ENCODE results near the gene NSG2. TPM values are rescaled to one million over a fixed set of nuclear protein-coding genes. Genes with fewer than 3 reads are reported as not detected.

The NSG2 gene
- total RNA-seq, 4 donors from 2014 or later = not detected

DNA sequence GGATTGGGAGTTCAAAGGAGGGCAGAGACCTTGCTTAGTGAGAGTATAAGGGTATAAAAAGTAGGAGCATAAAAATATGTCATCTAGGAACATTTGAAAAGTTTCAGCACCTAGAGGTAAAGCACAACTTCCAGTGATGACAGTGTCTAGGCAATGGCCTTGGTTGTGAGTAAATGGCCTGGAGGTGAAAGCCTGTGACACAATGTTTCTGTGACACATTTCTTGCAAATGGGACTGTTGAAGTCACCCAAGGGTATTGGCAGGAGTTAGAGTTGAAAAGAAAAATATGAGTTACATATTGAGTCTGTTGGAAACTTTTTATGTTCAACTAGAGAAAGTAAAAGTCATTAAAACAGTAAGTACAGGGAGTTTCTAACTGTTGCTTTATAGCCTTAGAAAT lies 41.7 kb upstream of the NSG2 start:
- TF ChIP-seq POLR2A (IDR thresholded peaks at IDR 0.05) (no peak), CTCF (IDR thresholded peaks at IDR 0.05 in 4 of 5, conservative IDR thresholded peaks at IDR 0.05 in 1 of 5) (no peak)
- H3K27me3 ChIP-seq = peaks cover 0 to 2% (median 0%) of the 10 kb centered on the region in 3 donors
- H3K4me1 ChIP-seq = no peaks in the 10 kb centered on the region
- intact Hi-C loops (cut with DNase I; ENCODE audit: low total_unique reads) = no loop called here
- in situ Hi-C loops (cut with MboI; ENCODE audit: low sequenced_read_pairs in 4 of 4) = no loop called here
- no peaks in the 10 kb centered on the region for H3K36me3 ChIP-seq
- no peak for DNase-seq
- no peak for ATAC-seq
- H3K4me3 ChIP-seq = no peak overlapping the region
- no peak overlapping the region for H3K27ac ChIP-seq
- H3K9me3 ChIP-seq = no peaks in the 10 kb centered on the region

DNA sequence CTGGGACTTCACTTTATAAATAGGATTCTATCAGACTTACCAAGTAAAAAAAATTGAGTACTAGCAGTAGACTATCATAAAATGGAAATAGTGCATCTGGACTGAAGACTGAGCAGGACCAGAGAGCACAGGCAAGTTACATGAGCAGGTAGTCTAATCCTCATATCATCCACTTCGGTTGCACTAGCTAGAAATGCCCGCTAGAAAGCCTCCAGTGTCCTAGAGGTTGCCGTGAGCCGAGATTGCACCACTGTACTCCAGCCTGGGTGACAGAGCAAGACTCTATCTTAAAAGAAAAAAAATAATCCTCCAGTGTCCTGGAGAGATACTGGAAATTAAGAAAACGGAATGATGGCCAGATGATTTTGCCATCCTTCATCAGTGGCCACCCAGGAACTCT lies 36.6 kb upstream of the NSG2 start:
- H3K4me3 ChIP-seq = no peak overlapping the region
- no peak for TF ChIP-seq POLR2A (IDR thresholded peaks at IDR 0.05)
- no peak for TF ChIP-seq CTCF (IDR thresholded peaks at IDR 0.05 in 4 of 5, conservative IDR thresholded peaks at IDR 0.05 in 1 of 5)
- no peaks in the 10 kb centered on the region for H3K9me3 ChIP-seq

GRCh38 chr5:174010365-174010764 lies 35.1 kb upstream of the NSG2 start:
- Histone ChIP-seq H3K9me3 (no peaks in the 10 kb centered on the region), H3K27me3 (no peaks in the 10 kb centered on the region), H3K4me1 (no peaks in the 10 kb centered on the region), H3K4me3 (no peak overlapping the region), H3K27ac (no peak overlapping the region), H3K36me3 (no peaks in the 10 kb centered on the region)
- TF ChIP-seq CTCF (IDR thresholded peaks at IDR 0.05 in 4 of 5, conservative IDR thresholded peaks at IDR 0.05 in 1 of 5) (no peak), POLR2A (IDR thresholded peaks at IDR 0.05) (no peak)
- ATAC-seq = no peak
- intact Hi-C loops (cut with DNase I; ENCODE audit: low total_unique reads) = no loop called here
- in situ Hi-C loops (cut with MboI; ENCODE audit: low sequenced_read_pairs in 4 of 4) = no loop called here
- no peak for DNase-seq

More for the DNA sequence above, 36.6 kb upstream of the NSG2 start:
- ATAC-seq (no peak), DNase-seq (no peak)
- H3K4me1 ChIP-seq = no peaks in the 10 kb centered on the region
- no peak overlapping the region for H3K27ac ChIP-seq
- H3K27me3 ChIP-seq = no peaks in the 10 kb centered on the region
- intact Hi-C loops (cut with DNase I; ENCODE audit: low total_unique reads) = no loop called here
- in situ Hi-C loops (cut with MboI; ENCODE audit: low sequenced_read_pairs in 4 of 4) = no loop called here
- H3K36me3 ChIP-seq = no peaks in the 10 kb centered on the region

GRCh38 chr5:174011441-174011840 lies 34.1 kb upstream of the NSG2 start:
- no peak for DNase-seq
- no peak for TF ChIP-seq POLR2A (IDR thresholded peaks at IDR 0.05)
- no peak for TF ChIP-seq CTCF (IDR thresholded peaks at IDR 0.05 in 4 of 5, conservative IDR thresholded peaks at IDR 0.05 in 1 of 5)
- in situ Hi-C loops (cut with MboI; ENCODE audit: low sequenced_read_pairs in 4 of 4) (no loop called here), intact Hi-C loops (cut with DNase I; ENCODE audit: low total_unique reads) (no loop called here)
- ATAC-seq = no peak
- no peak overlapping the region for H3K4me3 ChIP-seq
- no peak overlapping the region for H3K27ac ChIP-seq
- H3K9me3 ChIP-seq = no peaks in the 10 kb centered on the region
- H3K27me3 ChIP-seq = no peaks in the 10 kb centered on the region
- H3K36me3 ChIP-seq = no peaks in the 10 kb centered on the region
- H3K4me1 ChIP-seq = no peaks in the 10 kb centered on the region
